Effector memory CD4-positive, alpha-beta T cell (primary cell): ENCODE results near the gene TSACC.

Experiments used
- DNase-seq, 3 donors: peaks; one replicate each; pipeline ENCODE4 v3.0.0-alpha.2; 2020
- H3K27ac ChIP-seq: 2 replicates; pipeline ENCODE4 v1.7.0; 2013; ENCODE audit warnings: mild to moderate bottlenecking, low read length, moderate library complexity; ENCODE audit not compliant: insufficient read depth, poor library complexity, severe bottlenecking
- H3K27me3 ChIP-seq: replicated peaks from 2 replicates; pipeline ENCODE4 v1.7.0; 2013; ENCODE audit warnings: mild to moderate bottlenecking, low read length; ENCODE audit not compliant: insufficient read depth, control insufficient read depth, poor library complexity, severe bottlenecking
- H3K36me3 ChIP-seq: 2 replicates; pipeline ENCODE4 v1.7.0; 2013; ENCODE audit warnings: mild to moderate bottlenecking, low read length, moderate library complexity; ENCODE audit not compliant: control insufficient read depth, insufficient read depth
- H3K4me1 ChIP-seq: 2 replicates; pipeline ENCODE4 v1.7.0; 2013; ENCODE audit warnings: low read length, mild to moderate bottlenecking; ENCODE audit not compliant: control insufficient read depth, insufficient read depth, poor library complexity, severe bottlenecking
- H3K4me3 ChIP-seq: 2 replicates; pipeline ENCODE4 v1.7.0; 2013; ENCODE audit warnings: low read length, low read depth, mild to moderate bottlenecking; ENCODE audit not compliant: insufficient read depth, poor library complexity, severe bottlenecking
- H3K9me3 ChIP-seq: 2 replicates; pipeline ENCODE4 v1.7.0; 2013; ENCODE audit warnings: mild to moderate bottlenecking, low read length, moderate library complexity; ENCODE audit not compliant: control insufficient read depth
- total RNA-seq, 3 donors: gene quantifications; one replicate each; lab custom pipeline; 2026; lab: John Stamatoyannopoulos, UW

TSACC gene
- total RNA-seq: 0.09 to 0.58 (median 0.17) reads per million in 3 donors

DNA sequence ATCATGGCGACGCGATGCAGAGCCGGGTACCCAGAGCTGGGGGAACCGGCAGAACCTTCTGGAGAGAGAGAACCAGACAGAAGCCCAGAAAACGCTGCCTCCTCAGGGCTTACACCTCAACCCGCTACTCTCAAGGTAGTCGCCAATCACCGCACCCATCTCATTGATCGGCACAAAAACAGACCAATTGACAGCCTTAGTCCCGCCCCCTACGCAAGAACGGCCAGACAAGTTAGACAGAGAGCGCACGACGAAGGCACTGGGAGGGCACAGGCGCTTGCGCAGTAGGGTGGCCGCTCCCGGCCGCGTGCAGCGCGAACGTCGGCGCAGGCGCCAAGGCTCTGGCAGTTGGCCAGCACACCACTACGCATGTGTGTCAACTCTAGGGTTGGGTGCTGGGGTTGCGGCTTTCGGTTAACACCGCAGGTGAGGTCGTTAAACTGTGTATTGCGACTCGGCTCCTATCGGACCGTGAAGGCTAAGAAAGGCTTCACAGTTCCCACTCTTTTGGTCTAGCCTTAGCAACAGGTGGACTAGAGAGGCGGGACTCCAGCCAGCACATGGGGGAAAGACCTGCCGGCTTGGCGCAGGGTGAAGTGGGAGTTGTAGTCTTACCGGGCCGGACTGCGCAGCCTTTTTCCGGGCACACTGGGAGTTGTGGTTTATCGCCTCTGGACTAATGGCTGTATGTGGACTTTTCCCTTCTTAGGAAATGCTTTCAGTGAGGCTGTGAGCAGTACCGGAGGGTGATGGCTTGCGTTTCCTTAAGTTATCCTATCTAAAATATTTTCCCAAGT is at the start of gene TSACC, which contains the start of gene CCT3:
Gene TSACC, plus strand, starts transcription at position 347 of the 797 bp plus-strand sequence. CDS start 1,232 bp downstream, outside the sequence.
Gene CCT3, minus strand, starts transcription at position 113 of the 797 bp plus-strand sequence. Its CDS starts 108 bp downstream, at position 5.
- H3K36me3 ChIP-seq: peaks cover 26% of the 10 kb centered on the region
- H3K4me3 ChIP-seq: peak within 1 kb of the TSS; percentile 87
- peak within 1 kb of the TSS; percentile 88 for H3K27ac ChIP-seq
- H3K27me3 ChIP-seq: no peaks in the 10 kb centered on the region
- peaks cover 17% of the 10 kb centered on the region for H3K4me1 ChIP-seq
- no peaks in the 10 kb centered on the region for H3K9me3 ChIP-seq
- DNase-seq: peak; percentile 97 to 98 (median 98)

DNA sequence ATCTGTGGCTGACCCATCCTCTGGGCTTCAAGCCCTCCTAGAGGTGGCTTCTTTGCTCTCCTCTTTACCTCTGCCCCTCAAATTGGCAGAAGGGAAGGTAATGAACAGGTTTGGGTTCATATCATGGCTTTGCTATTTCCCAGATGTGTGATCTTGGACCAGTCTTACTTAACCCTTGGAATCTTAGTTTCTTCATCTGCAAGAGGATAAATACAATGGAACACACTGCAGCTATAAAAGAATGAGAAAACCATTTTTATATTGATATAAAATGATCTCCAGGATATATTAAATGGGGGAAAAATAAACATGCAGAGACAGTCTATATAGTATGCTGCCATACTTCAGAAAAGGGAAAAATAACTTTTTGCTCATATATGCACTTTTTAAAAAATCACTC is 48.5 kb upstream of the TSACC start:
- H3K4me3 ChIP-seq: no peak overlapping the region
- DNase-seq: no peak
- H3K9me3 ChIP-seq: no peaks in the 10 kb centered on the region
- H3K27ac ChIP-seq: no peak overlapping the region
- H3K36me3 ChIP-seq: peaks cover 15% of the 10 kb centered on the region
- H3K27me3 ChIP-seq: no peaks in the 10 kb centered on the region
- H3K4me1 ChIP-seq: peaks cover 6% of the 10 kb centered on the region

DNA sequence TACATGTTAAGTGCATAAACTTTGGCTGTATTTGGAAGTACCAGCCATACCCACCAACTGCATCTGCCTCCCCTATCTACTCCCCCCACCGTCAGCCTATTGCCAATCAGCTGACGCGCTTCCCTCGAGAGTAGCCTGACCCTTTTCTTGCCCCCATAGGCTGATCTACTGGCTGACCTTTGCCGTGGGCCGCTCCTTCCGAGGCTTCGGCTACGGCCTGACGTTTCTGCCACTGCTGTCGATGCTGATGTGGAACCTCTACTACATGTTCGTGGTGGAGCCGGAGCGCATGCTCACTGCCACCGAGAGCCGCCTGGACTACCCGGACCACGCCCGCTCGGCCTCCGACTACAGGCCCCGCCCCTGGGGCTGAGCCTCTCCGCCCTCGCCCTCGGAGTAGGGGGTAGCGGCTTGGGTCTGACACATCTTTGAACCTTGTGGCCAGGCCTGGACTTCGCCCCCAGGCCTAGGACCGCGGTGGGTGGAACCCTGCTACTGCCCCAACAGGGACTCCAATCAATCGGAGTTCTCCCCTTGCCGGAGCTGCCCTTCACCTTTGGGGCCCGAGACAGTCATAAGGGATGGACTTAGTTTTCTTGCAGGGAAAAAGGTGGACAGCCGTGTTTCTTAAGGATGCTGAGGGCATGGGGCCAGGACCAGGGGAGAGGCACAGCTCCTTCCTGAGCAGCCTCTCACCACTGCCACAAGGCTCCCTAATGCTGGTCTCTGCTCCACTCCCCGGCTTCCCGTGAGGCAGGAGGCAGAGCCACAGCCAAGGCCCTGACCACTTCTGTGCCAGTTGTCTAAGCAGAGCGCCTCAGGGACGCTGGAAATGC is 46.9 kb upstream of the TSACC start:
- no peak overlapping the region for H3K4me3 ChIP-seq
- H3K9me3 ChIP-seq: no peaks in the 10 kb centered on the region
- no peak for DNase-seq
- H3K27me3 ChIP-seq: no peaks in the 10 kb centered on the region
- peaks cover 13% of the 10 kb centered on the region for H3K4me1 ChIP-seq
- H3K27ac ChIP-seq: no peak overlapping the region
- H3K36me3 ChIP-seq: peaks cover 11% of the 10 kb centered on the region

DNA sequence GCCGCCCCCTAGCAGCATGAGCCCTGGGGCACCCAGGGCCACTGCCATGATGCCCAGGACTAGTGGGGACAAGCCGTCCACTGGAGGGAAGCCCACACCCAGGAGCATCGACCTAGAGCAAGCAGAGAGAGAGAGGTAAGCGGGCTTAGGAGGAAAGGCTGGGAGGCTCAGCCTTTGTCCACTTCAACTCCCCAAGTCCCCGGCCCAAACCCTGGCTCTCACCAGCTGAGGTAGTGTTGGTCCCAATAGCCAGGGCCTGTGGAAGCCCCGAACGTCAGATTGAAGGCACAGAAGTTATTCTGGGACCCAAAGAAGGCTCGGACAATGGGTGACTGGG is 45.3 kb upstream of the TSACC start:
- Histone ChIP-seq H3K27me3 (no peaks in the 10 kb centered on the region), H3K9me3 (no peaks in the 10 kb centered on the region), H3K4me3 (no peak overlapping the region), H3K27ac (no peak overlapping the region), H3K36me3 (peaks cover 11% of the 10 kb centered on the region), H3K4me1 (peaks cover 13% of the 10 kb centered on the region)
- no peak for DNase-seq

DNA sequence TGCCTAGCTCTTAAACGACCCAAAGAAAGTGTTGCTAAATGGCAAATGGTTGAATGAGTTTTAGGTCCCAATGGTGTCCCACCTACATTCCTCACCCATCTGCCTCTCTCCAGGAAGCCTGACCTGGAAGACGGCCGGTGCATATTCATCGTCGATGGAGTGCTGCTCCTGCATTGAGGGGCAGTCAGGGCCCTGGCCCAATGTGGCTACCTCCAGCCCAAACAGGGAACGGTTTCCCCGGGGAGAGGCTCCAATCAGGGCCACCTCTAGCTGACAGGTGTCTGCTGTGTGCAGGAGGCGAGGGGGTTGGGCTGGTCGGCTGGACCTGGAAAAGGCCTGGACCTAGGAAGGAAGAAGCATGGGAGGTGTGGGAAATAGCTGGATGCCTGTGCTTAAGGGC is 44.4 kb upstream of the TSACC start:
- H3K4me1 ChIP-seq: peaks cover 13% of the 10 kb centered on the region
- no peak for DNase-seq

DNA sequence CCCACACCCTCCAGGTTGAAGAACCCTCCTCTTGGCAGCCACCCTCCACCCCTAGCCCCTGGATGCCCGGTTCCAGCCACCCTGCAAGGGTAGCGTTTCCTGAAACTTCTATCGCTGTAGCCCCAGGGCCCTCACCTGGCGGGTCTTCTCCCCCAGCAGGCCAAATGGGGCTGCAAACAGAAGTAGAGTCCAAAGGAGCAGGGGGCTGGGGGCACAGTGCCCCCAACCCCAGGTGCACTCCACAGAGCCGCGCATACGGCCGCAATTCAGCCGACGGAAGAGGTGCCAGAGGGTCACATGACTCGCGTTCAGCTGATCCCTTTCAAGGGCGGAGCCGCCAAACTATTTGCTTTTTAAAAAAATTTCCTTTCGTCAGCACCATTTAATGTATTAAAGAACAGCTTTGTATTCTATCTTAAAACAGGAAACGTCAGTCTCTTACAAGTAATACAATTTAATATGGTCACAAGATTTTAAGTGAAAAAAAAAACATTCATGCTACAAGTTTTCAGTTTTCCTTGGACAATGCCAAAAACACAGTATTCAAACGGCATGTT is 42.9 kb upstream of the TSACC start, which contains the start of gene GLMP:
Gene GLMP, minus strand, starts transcription at position 289 of the 557 bp plus-strand sequence. Its CDS starts 34 bp downstream, at position 255.
- DNase-seq: peak; percentile 15 to 42 (median 30)
- Histone ChIP-seq H3K27me3 (no peaks in the 10 kb centered on the region), H3K9me3 (no peaks in the 10 kb centered on the region), H3K4me1 (peaks cover 13% of the 10 kb centered on the region), H3K27ac (peak within 1 kb of the TSS; percentile 52), H3K4me3 (peak within 1 kb of the TSS; percentile 74), H3K36me3 (peaks cover 4% of the 10 kb centered on the region)

More for the DNA sequence above, 44.4 kb upstream of the TSACC start:
- no peaks in the 10 kb centered on the region for H3K9me3 ChIP-seq
- H3K27ac ChIP-seq: no peak overlapping the region
- H3K27me3 ChIP-seq: no peaks in the 10 kb centered on the region
- no peak overlapping the region for H3K4me3 ChIP-seq
- H3K36me3 ChIP-seq: peaks cover 7% of the 10 kb centered on the region

DNA sequence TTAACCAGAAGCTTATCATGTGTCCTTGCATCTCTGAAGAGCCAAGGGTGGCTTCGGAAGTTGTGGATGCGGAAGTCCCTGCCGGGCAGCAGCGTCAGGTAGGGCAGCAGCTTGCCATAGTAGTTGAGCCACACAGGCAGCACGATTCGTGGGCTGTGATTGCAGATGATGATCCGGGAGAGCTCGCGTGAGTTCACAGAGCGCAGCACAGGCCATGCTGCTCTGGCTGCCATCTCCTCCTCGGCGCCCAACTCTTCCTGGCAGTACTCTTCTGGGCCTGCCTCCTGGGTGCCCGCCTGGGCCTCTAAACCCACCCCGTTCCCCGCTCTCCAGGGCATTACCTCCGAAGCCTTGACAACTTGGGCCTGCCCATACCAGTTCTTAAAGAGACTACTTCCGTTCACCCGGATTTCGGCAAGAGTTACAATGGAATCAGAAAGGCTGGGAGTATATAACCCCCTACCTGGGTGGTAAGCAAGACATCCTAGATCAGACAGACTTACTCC is 39.4 kb upstream of the TSACC start, which contains the start of gene VHLL:
Gene VHLL, minus strand, starts transcription at position 456 of the 506 bp plus-strand sequence. Its CDS starts 118 bp downstream, at position 338.
- H3K4me1 ChIP-seq: peaks cover 13% of the 10 kb centered on the region
- DNase-seq: no peak
- no peak within 1 kb of the TSS for H3K4me3 ChIP-seq
- H3K9me3 ChIP-seq: no peaks in the 10 kb centered on the region
- H3K36me3 ChIP-seq: no peaks in the 10 kb centered on the region
- no peak within 1 kb of the TSS for H3K27ac ChIP-seq
- no peaks in the 10 kb centered on the region for H3K27me3 ChIP-seq

DNA sequence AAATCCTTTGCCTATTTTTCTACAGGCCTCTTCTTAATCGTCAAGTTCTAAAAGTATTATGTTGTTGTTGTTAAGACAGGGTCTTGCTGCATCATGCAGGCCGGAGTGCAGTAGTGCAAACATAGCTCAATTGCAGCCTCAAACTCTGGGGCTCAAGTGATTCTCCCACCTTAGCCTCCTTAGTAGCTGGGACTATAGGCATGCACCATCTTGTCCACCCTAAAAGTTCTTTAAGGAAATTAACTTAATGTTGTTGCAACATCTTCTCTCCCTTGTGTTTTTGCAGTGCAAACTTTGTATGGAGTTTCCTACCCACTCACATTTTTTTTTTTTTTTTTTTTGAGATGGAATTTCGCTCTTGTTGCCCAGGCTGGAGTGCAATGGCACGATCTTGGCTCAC is 35.1 kb upstream of the TSACC start:
- H3K4me3 ChIP-seq: no peak overlapping the region
- no peaks in the 10 kb centered on the region for H3K36me3 ChIP-seq
- H3K4me1 ChIP-seq: no peaks in the 10 kb centered on the region
- no peak for DNase-seq
- H3K27ac ChIP-seq: no peak overlapping the region
- no peaks in the 10 kb centered on the region for H3K27me3 ChIP-seq
- no peaks in the 10 kb centered on the region for H3K9me3 ChIP-seq

DNA sequence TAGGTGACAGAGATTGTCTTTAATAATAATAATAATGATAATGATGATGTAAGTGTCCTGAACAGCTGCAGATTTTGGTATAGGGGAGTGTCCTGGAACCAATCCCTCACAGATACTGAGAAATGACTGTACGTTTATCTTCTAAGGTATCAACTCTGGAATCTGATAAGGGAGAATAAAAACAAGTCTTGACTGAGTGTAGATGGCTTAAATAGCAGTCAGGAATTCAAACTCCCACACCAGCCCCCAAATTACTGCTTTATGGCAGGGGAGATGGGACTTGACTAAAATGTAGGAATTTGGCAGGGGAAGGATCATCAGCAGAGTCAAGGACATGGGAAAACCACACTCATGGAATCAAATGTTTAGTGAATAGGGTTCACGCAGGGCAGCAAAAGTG is 33.1 kb upstream of the TSACC start:
- DNase-seq: no peak
- Histone ChIP-seq H3K4me3 (no peak overlapping the region), H3K27me3 (no peaks in the 10 kb centered on the region), H3K27ac (no peak overlapping the region), H3K9me3 (no peaks in the 10 kb centered on the region), H3K4me1 (no peaks in the 10 kb centered on the region), H3K36me3 (peaks cover 13% of the 10 kb centered on the region)
